Measurements from ENCODE around the gene ITGB1.

DNA sequence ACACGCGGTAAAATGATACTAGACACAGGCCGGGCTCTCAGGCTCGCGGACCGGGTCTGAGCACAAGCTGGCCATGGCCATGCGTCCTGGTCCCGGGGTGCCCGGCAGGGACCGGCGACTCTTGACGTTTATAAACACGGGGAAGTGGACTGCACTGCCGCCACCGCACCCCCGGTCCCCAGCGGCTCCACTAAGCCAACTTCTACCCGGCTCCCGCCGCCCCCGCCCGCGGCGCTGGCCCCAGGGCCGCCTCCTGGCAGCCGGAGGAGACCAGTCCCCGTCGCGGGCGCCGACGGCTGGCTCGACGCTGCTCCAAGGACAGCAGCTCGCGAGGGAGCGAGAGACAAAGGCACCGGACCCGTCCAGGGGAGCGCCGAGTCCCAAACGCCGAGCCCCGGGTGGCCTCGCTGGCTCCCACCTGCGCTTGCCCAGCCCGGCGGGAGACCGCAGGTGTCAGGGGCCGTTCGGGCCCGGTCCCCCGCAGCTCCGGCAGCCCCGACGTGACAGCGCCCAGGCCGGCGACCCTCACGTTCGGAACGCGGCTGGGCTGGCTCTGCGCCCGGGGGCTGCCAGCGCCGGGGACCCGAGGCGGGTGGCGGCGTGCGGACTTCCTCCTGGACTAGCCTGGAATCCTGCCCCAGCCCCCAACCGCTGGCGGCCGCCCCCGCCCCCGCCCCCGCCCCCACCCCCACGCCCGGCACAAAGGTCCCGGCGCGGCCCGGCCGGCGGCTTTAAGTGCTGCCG lies 517 bp downstream of the ITGB1 start:
- TF ChIP-seq, protein P1, sequence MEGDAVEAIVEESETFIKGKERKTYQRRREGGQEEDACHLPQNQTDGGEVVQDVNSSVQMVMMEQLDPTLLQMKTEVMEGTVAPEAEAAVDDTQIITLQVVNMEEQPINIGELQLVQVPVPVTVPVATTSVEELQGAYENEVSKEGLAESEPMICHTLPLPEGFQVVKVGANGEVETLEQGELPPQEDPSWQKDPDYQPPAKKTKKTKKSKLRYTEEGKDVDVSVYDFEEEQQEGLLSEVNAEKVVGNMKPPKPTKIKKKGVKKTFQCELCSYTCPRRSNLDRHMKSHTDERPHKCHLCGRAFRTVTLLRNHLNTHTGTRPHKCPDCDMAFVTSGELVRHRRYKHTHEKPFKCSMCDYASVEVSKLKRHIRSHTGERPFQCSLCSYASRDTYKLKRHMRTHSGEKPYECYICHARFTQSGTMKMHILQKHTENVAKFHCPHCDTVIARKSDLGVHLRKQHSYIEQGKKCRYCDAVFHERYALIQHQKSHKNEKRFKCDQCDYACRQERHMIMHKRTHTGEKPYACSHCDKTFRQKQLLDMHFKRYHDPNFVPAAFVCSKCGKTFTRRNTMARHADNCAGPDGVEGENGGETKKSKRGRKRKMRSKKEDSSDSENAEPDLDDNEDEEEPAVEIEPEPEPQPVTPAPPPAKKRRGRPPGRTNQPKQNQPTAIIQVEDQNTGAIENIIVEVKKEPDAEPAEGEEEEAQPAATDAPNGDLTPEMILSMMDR (IDR thresholded peaks at IDR 0.05; ENCODE audit: low read length): no peak
- no peak for TF ChIP-seq EZH2 (IDR thresholded peaks at IDR 0.05; ENCODE audit: borderline replicate concordance, low read length)

Measured in OCI-LY1 (cell line).